HG03460 (cell line): Measurements from ENCODE around the gene MYO1C.
"Not testable (repeated sequence)": the region's sequence is repeated elsewhere in the genome, so short reads cannot be mapped to it uniquely, and the experiment has no call there.

ENCODE experiments used
- ATAC-seq: cut with Tn5 transposase; IDR thresholded peaks from one replicate; pipeline ENCODE4 v1.9.1; 2021; ENCODE audit not compliant: unreplicated experiment

Gene MYO1C

DNA sequence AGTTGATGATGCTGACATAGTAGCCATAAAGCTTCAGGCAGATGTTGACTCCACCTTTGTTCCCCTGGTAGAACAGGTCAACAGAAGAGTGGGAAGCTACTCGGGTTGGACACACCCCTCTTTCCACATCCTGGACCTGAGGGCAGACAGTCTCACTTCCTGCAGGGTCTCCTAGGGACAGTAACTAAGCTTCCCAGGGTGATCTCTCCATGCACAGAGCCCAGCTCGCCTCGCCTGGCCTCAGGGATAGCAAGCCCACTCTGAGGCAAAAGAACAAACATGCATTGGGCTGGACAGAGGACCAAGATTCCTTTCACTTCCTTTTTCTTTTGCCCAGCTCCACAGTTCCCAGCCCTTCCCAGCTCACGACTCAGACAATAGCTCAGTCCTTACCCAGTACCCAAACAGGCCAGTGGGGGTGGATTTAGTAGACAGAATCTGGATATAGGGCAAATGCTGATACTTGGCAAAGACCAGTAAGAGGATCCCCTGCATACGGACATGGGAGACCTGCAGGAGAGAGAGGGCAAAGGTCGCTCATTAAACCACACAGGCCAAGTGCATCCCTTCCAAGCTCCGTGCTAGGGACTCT, 16.9 kb upstream of the MYO1C start:
- no peak for ATAC-seq

DNA sequence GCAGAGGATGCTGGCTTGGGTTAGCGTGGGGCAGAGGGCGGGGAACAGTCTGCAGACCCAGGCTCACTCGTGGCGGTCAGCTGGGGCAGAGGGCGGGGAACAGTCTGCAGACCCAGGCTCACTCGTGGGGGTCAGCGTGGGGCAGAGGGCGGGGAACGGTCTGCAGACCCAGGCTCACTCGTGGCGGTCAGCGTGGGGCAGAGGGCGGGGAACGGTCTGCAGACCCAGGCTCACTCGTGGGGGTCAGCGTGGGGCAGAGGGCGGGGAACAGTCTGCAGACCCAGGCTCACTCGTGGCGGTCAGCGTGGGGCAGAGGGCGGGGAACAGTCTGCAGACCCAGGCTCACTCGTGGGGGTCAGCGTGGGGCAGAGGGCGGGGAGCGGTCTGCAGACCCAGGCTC, 16.2 kb upstream of the MYO1C start:
- not testable (repeated sequence) for ATAC-seq

DNA sequence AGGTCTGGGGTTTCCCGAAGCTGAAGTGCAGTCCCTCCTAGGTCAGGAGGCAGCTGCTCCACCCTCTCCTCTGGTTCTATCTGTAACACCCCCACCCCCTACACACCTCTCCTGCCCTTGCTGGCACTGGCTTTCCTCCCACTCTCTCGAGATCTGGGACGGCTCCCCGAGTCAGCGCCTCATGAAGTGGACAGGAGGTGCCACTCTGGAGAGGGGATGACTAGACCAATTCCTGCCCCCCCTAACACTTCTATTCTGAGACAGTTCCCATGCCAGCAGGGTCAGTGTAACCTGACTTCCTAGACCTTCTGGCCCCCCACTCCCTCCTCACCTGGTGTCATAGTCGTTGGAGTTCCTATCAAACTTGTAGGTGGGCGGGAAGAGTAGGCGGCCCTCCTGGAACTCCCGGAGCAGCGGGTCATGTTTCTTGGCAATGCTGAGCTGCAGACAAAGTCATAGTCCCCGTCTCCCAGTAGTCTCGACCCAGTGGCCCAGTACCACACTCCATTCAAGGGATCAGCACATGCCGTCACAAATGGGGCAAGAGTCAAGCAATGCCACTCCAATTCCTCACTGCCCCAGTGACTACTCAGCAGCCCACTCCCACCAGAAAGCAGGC, 14.3 kb upstream of the MYO1C start:
- no peak for ATAC-seq

DNA sequence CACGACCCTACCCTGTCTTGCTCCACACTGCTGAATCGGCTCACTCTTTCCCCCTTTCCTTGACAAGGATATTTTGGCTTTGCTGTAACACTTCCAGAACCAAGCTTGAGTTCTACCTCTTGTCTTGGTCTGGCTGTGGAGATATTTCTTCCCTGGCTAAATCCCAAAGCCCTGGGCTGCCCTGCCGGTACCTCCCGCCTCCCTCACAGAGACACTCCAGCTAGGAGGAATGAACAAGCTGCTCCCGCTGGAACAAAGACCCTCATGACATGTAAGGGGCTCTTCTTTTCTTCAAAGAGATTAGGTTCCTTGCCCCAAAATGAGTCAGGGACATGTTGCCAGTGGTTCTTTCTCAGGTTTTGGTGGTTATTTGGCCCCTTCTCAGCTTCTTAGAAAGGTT, 13.1 kb upstream of the MYO1C start:
- ATAC-seq = no peak

DNA sequence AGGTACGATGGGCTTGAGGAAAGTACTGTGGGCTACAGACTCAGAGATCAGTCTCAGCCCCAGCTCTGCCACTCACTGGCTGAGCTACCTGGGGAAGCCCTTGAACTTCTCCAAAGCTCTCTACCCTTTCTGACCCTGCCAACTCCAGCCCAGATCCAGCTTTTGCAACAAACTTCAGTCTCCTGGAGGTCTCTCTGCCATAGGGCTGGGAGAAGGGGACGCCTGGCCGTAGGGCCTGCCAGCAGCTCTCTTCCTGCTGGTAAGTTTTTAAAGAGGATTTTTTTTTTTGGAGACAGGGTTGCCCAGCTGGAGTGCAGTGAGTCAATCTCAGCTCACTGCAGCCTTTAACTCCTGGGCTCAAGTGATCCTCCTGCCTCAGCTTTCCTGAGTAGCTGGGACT, 12.4 kb upstream of the MYO1C start:
- ATAC-seq = no peak

DNA sequence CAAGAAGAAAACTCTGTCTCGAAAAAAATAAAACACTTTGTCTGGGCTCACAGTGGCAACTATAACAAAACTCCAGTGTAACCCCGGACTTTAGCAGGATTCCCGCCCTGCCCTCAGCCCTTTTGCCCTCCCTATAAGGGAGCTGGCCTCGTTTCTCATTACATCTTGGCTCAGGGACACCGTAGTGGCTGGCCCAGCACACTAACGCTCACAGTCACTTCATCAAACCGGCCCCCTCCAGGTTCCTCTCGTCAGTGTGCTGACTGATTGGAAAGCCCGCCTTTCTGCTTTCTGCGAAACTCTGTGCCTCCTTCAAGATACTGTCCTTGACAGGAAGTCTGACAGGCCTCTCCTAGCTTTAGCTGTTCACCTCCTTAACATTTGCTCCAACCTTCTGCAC, 11.2 kb upstream of the MYO1C start:
- ATAC-seq = no peak

DNA sequence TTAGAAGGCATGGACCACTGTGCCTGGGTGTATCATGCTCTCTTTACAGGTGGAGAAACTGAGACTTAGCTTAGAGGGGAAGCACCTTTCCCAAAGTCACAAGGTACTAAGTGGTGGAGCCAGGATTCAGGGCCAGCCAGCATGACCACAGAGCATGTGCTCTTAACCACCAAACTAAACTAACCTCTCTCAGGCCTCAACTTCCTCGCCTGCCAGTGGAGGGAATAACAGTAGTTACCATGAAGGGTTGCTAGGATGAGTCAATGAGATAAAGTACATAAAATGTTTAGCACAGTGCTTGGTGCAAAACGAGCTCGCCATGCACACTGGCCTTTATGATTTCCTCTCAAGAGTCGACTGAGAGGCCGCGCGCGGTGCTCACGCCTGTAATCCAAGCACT, 6.4 kb upstream of the MYO1C start:
- ATAC-seq = no peak

DNA sequence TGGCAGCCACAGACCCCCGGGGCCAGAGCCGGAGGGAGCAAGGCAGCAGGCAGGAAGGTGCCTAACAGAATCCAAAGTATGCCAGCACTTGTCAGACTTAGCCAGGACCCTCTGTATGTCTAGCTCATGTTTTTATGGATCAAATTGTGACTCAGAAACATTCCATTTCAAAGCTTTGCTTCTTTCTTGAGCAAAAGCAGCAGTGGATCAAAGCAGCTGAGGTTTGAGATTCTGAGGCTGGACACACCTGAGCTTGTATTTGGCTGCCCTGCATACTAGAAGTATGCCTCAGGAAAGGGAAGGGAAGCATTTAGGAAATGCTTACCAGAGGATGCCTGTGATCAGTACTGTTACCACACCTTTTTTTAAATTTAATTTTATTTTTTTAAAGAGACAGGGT, 5.7 kb upstream of the MYO1C start:
- ATAC-seq = no peak

DNA sequence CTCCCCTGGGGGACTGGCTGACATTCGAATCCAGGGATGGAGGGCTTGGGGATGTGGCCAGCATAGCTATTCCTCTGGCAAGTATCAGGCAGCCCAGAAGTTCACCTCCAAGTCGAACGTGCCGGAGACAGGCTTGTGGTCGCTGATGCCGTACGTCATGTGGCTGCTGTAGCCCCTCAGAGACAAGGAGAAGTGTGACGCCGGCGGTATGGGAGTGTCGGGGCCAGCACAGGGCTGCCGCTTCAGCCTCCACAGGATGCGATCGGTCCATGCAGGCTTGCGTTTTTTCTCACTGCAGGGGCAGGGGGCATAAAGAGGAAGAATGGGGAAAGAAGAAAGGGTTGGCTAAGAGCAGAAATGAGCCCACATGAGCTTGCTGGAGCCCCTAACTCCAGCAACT, 5.3 kb upstream of the MYO1C start:
- ATAC-seq = no peak

DNA sequence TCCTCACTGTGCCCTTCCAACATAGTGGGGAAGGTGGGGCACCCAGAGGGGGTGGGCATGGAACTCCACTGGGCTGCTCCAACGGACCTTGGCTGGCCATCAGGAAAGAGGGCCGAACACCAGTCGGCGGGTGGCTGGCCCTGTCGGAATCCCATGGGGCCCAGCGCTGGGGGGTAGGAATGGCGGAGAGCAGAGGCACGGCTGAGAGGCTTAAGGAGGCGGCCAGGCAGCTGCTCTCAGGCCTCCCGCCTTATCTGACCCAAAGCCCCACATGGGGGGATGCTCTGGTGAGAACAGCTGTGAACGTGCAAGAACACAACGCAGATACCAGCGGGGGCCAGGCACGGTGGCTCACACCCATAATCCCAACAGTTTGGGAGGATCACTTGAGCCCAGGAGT, 4.4 kb upstream of the MYO1C start:
- ATAC-seq = no peak

DNA sequence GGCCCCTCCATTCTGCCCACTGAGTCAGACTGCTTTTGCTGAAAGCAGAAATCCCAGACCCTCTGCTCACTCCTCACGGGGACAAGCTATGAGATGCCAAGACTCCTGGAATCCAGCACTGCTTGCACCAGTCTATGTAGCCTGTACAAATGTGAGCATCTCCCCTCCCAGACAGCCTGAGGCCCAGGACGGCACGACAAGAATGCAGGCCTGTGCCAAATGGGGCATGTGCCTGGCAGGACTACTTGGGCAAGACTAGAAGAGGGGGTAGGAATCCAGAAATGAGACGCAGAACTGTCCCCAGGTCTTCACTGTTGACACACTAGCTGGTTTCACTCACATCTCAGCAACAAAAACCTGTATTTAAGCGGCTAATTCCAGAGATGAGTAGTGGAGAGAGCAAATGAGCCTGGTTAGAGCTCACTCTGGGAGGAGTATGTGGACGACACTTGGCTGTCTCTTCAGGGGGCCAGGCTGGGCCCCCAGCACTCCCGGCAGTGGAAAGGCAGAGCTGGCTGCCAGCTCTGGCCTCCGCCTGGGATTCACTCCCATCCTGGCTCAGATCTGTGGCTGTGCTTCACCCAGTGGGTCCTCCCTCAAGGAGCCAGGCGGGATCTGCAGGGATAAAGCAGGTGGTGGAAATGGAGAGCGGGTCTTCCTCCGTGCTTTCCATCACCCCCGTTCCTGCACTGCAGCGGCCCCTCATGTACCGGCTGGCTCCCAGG, 2.9 kb upstream of the MYO1C start:
- no peak for ATAC-seq

DNA sequence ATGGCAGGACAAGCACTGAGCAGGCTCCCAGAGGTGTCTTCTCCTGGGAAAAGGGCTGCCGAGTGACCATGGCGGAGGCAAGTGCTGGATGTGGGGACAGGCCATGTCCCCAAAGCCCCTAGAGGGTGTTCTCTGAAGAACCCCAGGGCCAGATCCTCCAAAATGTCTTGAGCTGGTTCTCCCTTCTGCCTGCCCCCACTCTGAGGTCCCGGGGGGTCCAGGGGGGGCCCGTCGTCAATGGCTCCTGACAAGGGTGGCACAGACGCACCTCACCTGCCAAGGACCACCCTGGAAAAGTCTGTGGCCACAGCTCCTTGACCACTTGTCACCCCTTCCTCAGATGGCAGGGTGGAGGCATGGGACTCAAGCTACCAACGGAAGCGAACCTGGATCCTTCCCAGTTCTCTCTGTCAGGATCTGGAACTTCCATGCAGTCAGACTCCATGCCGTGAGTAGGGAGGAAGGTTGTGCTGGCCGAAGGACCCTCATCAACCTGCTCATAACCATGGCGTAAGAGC, 2.3 kb upstream of the MYO1C start:
- no peak for ATAC-seq

DNA sequence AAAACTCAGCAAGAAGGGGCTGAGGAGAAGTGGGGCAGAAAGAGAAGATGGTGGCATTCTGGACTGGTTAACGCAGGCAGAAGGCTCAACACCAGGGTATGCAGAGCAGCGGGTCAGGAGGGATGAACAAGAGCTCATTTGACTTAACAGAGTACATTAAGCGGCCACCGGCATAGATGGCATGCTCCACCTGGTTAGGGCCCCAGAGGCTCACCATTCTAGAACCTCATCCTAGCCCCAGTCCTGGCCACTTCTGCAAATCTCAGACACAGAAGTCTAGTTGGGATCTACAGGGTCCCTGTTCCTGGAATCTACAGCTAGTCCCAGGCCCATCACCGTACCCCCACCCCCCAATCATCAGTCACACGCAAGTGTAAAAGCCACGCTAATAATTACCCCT, 1.7 kb upstream of the MYO1C start:
- ATAC-seq = no peak

DNA sequence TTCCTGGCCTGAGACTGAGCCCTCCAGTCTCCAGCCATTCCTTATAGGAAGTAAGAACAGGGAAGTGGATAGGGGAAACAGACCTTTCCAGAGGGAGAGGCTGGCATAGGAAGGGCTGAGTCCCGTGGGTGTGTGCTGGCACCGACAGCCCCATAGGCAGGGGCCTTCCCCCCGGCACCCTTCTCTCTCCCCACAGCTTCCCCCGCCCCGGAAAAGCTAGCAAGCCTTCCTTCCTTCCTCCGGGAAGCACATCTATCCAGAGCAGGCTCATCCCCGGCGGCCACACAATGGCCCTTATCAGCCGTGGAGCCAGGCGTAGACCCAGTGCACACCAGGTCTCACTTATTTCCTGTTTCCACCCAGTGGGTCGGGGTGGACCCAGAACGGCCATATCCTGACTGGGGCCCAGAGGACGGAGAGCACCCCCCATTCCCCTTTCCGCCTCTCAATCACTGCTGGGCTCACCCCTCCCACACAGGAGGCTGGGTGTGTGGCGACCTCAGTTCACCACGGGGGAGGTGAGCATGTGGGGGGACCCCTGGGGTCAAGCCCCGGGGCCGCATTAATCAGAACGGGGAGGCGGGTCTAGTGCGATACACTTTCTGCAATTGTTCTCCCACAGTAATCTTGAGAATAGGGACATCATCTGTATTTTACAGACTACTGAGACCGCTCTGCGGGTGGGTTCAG, 950 bp upstream of the MYO1C start:
- ATAC-seq = no peak

DNA sequence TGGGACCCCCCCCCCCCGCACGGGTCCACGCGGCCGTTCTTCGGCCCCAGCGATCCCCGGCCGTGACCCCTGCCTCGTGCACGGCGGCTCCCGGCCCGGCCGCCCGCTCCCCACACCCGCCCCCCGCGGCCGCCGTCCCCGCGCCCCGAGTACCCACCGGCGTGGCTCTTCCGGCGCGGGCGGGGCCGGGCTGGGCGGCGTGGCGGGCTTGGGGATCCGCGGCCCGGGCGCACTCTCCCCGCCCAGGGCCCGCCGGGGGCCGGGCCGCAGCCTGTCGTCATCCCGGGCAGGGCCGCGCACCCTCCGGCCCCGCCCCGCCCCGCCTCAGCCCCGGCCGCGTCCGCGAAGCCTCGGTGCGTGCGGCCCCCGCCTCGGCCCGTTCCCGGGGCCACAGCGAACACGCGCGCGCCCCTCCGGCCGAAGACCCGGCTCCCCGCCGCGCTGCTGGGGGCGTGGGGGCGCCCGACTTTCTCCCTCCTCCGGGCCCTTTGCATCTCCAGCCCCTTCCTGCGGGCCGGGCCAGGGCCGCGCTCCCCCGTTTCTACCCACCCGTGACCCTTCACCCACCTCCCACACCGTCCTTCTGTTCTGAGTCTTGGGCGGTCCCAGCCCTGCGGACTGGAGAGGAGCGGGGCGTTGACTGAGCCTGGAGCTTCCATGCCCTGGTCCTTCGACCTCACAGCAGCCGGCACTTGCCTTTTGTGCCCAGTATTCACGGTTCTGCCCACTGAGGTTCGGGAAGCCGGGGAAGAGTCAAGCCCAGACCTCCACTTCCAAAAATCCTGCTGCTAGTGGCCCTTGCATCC, 840 bp downstream of the MYO1C start:
- no peak for ATAC-seq

DNA sequence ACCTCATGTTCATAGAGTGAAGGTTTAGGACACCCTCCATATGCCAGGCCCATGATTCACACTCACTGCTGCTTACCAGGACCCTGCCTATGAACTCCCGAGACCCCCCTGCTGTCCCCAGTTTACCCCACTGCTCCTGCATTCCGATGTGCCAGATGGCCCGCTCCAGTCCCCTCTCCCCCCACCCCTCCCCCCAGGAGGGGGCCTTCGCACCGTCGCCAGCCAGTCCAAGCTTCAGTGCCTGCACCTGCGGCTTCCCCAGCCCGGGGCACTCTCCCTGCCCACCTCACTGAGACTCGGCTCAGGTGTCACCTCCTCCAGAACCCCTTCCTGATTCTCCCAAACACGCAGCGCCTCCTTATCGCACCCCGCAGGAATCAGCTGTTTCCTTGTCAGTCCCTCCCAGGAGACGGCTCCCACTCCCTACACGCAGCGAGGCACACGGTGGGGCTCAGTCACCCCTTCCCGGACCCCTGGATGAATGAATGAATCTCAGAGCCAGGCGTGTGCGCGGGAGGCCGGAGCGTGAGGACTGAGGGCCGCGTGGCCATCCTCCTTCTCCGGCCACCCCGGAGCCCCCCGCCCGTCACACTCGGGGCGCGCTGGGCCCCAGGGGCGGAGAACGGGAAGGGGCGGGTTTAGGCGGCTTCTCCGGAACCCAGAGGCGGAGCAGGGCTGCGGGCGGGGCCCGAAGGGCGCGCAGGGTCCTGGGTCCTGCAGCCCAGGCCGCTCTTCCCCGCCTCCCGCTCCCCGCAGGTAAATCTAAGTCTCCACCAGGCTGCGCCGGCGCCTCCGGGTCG, 1.6 kb downstream of the MYO1C start:
- ATAC-seq = peak; percentile 31

DNA sequence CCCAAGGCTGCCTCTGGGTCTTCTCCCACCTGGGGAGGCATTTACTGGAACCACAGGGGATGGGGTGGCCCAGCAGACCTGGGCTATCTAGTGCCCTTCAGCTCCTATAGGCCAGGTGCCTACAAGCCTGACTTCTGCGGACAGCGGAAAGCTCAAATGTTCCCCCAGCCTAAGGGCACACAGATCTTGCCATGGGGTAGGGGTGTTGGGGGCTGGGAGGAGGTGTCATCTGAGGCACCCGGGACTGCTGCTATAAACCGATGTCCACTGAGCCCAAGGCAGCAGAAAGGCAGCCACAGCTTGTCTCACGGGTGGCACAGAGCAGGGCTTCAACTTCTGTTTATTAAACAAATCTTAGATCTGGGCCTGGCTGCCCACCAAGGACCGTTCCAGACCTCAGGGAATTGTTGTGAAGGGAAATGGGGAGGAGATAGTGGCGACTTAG, 3.6 kb downstream of the MYO1C start:
- no peak for ATAC-seq

DNA sequence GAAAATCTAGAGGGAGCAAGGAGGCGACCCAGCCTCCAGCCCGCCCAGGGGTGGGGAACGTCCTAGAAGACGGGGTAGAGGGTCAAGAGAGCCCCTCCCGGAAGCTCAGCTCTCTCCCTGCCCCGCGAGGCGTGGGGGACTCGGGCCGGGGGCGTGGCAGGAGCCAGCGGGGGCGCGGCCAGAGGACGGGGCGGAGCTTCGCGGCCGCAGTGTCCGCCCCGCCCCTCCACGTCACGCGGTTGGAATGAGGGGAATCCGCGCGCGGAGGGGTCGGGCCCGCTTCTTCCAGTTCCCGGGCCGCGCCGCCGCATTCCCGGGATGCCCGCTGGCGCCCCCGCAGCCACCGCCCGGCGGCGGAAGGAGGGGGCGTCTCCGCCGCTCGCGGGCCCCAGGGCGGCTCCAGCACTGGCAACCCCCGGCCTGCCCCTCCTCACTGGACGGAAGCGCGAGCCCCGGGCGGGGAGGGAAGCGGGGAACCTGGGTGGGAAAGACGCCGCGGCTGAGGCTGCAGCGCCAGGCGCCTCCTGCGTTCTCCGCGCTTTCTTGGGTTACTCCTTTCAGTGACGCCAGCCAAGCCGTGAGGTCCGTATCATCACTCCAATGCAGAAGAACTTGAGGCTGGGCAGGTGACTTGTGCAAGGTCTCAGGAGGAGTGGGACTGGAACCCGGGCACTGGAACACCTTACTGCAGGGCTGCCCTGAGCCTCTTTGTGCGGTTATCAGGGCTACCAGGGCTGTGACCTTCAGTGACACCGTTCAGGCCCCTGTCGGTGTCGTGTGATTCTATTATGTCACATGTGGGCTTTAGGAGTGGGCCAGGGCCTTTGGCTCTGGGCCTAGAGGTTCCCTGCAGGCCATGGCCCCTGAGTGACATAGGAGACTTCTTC, 4.3 kb downstream of the MYO1C start:
- ATAC-seq = peak; percentile 26
